ENCODE measurements around the gene ARMC2. TPM values are rescaled to one million over a fixed set of nuclear protein-coding genes. Genes with fewer than 3 reads are reported as not detected.

Gene ARMC2
- total RNA-seq, 2 donors from 2014 or later, result 7.4 to 12.5 TPM

DNA sequence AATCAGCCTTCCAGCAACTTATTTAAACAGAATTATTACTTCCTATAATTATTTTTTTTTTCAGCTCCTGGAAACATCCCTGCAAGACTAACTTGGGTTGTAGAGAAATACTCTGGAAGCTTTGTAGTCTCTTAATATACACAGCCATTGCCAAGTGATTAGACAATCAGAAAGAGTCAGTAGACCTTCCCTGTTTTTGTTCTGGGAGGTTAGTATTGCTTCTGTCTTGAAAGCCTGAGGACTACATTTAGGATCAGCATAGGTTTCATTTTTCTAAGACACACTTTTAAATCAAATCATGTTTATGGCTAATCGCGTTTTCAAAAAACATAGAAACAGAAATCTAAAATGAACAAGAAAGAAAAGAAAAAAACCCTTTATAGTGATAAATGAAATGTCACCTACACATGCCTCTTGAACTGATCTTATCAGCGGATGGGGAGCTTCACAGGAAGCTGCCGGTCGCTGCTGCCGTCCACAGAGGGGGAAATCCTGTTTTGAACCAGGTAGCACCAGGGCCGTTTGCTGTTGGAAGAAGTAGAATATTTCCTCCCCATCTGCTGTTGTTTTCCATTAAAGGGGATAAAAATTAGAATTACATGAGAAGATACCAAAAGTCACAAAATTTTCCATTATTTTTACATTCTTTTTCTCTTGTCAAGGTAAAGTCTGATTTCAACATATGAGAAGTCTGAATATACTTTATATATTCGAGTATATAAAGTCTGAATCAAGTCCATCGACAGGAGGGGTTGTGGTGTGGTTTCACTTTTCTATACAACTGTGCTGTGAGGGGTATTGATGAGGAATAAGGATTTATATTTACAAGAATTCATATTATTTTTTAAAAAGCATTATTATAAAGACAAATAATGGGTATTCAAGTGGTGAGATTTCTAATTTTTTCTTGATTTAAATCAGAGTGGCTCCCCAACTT, 94.6 kb downstream of the ARMC2 start:
- DNase-seq (ENCODE audit: low spot score), result no peak
- intact Hi-C loops (cut with DNase I), result no loop called here

DNA sequence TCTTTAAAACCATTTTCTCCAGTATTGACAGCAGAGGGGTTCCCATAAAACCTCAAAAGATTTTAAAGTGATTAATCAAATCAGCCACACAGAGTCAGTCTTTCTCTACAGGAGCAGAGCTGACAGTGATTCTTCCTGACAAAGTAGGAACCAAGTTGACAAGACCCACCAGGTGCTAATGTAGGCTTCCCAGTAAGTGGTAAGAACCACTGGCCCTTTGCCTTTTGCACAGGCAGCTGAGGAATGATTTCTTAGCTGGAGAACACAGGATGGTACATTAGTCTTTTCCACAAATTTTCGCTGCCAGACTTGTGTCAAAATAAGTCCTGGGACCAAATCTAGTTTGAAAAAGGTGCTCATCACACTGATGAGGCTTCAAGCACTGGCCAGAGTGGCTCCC, 95.8 kb downstream of the ARMC2 start:
- intact Hi-C loops (cut with DNase I), result no loop called here
- no peak for DNase-seq (ENCODE audit: low spot score)

DNA sequence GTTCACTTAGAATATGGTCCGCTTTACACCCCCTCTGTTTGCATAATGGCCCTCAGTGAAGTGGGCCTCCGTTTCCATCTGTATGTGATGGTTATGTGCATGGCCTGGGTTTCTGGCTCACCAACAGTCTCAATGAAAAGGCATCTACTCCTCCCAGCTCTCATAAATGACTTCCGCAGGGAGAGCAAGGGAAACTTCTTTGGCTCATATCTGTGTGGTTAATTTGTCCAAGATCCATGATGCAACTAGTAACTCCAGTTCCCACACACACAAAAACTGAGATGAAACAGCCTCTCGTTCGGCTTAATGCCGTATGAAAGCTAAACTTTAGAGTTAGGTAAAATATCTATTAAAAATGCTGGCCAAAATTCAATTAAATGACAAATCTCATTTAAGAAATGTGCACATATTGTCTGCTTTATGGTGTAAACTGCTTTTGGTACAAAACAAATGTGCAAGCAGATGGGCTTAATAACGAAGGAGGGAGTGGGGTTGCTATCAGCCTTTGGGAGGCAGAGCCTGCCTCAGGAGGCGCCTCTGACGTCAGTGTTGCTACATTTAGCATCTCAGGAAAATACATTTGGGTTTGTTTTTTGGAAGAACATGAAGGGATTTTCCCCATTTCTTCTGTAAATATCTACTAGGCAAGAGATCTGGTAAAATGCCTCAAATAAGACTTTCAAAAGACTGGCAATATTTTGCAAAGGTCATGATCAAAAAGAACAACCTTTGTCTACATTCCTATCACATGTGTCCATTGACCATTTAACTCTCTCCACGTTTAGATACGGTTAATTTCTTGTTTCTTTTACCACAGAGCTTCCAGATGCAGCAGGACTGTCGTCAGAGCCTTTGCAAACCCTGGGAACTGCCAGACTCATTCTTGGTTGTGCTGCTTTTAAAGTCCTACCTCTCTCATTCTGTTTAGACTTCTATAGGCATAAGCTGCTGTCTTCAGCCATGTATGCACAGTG, 96.8 kb downstream of the ARMC2 start:
- intact Hi-C loops (cut with DNase I), result no loop called here
- DNase-seq (ENCODE audit: low spot score), result no peak

DNA sequence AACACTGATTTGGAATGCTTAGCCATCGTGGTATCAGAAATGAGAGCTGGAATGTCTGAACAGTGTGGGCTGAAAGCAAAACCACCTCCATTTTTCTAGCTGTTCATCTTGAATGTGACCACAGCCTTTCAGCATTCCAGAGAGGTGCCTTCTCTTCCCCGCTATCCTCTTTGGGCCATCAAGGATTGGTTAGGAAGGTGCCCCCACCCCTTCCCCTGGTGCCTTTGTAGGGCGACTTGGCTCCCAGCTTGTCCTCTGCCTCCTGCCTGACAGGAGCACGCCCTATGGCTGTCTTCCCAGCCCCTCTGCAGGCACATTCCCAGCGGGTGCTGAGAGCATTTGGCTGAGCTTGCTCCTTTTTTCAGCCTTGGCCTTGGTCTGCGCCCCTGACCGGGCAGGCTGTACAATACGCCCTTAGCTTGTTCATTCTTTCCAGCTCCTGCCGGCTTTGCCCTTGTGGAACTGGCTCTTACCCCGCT, 97.5 kb downstream of the ARMC2 start:
- peak; percentile 94 for DNase-seq (ENCODE audit: low spot score)
- intact Hi-C loops (cut with DNase I), result no loop called here

DNA sequence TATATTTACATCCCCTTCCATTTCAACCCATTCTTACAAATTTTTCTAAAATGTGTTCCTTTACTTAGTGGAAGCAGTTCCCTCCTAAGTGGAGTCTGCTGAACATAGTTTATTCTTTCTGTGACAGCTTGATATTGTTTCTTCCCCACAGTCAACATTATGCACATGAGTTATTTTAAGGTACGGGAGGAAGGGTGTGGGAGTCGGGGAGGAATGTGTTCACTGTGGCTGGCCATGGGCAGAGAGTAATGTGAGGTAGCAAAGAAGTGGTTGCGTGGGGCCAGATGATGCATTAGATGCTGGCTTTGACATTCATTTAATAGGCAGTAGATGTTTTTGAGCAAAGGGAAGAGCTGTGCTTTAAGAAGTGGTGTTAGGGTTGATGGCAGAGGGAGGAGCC, 98.5 kb downstream of the ARMC2 start:
- no peak for DNase-seq (ENCODE audit: low spot score)
- intact Hi-C loops (cut with DNase I), result no loop called here

DNA sequence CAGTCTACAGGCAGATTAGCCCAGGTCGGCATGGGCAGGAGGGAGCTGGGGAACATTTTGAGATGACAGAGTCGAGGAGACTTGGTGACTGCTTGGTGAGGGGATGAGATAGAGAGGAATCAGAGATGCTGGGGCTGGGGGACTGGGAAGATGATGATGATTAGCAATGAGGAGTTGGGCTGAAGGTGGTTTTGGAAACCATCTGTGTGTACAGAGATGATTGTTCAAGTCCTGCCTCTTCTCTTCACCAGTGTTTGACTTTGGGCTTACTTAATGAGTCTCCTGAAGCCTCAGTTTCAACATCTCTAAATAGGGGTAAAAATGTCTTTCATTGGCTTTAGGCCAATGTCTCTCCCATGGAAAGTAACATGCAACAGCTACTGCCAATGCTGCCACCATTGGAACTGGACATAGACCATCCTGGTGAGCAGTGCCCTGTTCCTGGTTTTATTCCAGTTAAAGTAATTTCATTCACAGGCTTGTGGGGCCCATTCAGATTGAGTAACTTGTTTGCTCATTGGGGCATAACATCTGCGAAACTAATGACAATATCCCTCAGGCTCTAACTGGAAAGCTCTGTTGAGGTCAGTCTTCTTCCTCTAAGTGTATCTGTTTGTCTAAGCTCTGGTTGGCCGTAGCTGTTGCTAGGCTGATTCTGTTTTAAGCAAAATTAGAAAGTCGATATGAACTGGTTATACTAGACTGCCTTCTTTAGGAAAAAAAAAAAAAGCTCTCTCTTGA, 99.1 kb downstream of the ARMC2 start:
- DNase-seq (ENCODE audit: low spot score), result no peak
- intact Hi-C loops (cut with DNase I), result no loop called here

DNA sequence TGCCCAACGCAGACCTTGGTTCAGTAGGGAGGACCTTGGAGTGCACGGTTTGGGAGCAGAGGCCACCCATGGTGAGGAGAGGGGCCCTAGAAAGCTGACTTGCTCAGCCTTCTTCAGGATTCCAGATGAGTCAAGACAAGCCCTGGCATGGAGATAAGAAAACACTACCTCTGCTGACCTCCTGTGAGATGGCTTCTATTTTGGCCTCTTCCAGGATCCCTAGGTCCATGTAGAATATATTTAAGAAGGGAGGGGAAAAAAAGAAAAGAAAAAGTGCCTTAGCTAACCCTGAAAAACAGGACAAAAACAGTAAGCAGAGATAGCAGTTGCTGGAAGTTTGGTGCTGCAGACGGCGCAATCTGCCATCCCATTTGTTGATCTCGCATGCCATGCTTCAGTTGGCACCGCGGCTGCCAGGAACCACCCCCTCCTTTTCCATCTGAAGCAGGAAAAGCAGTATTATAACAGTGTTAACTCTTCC, 100.0 kb downstream of the ARMC2 start:
- DNase-seq (ENCODE audit: low spot score), result no peak
- intact Hi-C loops (cut with DNase I), result no loop called here

DNA sequence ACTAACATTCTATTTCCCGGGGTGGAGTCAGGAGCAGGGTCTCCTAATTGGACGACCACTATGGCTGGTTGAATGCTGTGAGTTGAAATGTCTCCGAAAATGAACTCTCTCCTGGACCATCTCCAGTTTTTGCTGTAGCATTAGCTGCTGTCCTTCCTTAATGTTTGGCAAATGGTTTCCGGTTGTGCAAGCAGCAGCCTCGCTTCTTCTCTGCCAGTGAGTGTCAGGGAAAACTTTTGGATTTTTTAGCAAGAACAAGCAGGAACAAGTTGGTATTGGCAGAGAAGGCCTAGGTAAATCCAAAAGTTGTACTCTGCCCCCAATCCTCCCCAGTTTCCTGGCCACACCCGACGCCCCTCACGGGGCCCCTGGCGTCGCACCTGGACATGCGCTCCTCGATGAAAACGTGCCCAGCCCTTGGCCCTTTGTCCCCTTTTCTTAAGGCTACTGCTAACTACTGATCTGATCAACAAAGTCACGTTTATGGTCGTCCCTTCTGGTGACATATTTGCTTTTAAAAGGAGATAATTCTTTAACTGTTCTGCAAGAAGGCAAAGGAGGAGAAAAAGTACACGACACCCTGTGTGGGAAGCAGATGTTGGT, 103.2 kb downstream of the ARMC2 start:
- intact Hi-C loops (cut with DNase I), result no loop called here
- no peak for DNase-seq (ENCODE audit: low spot score)

DNA sequence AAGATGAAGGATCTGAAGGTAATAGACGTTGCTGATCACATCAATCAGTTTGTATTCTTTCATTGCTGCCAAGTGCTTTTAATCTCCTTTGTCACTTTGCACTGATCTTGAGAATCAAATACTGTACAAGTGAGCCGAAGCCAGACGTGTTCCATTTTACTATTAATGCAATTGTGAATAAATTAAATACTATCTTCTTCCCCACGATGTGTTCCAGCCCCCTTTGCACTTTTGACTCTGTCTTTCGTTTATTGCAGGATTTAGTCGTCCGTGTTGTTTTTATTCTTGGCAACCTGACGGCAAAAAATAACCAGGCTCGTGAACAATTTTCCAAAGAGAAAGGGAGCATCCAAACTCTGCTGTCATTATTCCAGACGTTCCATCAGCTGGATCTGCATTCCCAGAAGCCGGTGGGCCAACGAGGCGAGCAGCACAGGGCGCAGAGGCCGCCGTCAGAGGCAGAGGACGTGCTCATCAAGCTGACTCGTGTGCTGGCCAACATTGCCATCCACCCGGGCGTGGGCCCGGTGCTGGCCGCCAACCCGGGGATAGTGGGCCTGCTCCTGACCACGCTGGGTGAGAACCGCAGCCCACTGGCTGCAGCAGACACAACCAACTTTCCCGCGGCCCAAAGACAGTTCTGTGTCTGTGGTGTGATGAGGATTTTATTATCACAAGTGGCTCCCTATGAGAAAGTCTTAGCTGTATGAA, 104.7 kb downstream of the ARMC2 start:
- intact Hi-C loops (cut with DNase I), result no loop called here
- no peak for DNase-seq (ENCODE audit: low spot score)

DNA sequence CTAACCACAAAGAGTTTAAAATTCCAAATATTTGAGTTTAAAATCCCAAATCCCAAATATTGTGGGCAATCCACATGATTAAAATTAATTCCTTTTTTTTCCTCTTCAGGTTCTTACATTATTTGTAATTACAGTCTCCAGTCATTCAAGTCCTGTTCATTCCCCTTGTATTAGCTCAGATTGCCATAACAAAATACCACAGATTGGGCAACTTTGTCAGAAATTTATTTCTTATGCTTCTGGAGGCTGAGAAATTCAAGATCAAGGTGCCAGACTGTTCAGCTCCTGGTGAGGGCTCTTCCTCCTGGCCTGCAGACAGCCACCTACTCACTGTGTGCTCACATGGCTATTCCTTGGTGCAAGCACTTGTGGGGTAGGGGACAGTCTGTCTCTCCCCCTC, 105.5 kb downstream of the ARMC2 start:
- DNase-seq (ENCODE audit: low spot score), result no peak
- intact Hi-C loops (cut with DNase I), result no loop called here

DNA sequence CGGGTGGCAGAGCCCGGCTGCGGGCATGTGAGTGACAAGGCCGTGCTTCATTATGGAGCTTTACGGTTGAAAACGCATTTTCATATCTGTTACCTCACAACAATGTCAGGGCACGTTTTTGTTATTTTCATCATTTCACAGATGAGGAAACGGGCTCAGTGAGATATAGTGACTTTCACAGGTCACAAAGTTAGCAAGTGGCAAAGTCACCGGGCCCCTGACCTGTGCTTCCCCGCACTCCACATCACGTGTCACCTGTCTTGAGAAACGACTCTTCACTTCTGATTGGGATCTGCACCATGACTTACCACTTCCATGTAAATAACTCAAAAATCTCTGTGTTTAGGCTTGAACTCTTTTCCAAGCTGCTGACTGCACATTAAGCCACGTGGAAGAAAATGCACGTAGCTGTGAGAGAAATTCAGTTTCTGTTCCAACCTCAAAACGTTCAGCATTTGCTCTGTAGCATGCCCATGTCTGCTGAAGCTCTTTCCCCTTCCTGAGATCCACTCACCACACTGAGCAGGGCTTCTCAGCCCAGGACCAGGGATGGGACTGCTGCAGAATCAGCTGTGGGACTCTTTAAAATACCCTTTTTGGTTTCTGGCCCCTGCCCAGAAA, 107.2 kb downstream of the ARMC2 start:
- intact Hi-C loops (cut with DNase I), result no loop called here
- DNase-seq (ENCODE audit: low spot score), result no peak

DNA sequence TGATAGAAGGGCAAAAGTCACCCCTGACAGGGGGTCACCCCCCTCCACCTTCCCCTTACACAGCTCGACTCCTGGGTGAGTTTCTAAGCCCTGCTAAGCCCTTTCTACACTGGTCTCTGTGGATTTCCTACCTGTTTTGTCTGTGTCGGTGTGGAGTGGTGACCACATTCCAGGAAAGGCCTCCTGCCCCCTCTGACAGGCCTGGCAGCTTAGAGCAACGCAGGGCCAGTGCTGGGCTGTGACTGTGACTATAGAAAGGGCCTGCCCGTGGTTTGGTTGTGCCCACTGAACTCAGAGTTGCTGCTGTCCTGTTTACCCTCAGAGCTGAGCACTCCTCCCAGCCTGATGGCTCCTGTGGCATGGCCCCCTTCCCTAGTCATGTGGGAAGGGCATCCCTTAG, 109.0 kb downstream of the ARMC2 start:
- intact Hi-C loops (cut with DNase I), result no loop called here
- no peak for DNase-seq (ENCODE audit: low spot score)

DNA sequence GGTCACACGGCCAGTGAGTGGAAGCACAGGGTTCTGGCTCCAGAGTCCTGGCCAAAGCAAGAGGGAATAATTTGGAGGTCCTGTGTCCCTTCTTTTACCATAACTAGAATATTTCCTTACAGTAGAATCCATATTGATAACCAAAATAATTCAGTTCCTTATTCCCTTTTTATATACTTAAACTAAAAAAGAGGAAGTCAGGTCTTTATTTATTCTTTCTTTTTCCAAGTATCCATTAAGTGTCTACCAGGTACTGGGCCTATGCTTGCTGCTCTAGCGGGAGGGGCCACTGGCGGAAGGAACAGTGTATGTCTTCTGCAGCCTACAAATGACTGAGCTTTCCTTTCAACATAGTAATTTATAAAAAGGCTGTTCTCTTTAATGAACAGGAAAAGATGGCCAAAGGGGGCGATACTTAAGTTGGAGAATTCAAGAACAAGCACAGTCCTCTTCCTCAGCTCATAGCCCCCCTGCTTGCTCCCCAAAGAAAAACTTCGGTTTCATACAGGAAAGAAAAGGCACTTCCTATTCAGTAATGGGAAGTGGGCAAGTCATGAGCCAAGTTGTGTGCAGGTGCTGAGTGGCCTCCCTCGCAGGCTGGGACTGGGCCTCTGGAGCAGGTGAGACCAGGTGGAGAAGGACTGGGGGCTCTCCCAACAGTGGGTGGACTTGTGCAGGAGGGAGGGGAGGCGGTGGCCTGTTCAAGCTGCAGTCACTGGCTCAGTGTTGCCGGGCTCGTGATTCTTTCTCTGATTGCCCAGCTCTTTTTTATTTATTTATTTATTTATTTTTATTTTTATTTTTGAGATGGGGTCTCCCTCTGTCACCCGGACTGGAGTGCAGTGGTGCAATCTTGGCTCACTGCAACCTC, 110.9 kb downstream of the ARMC2 start:
- intact Hi-C loops (cut with DNase I), result no loop called here
- no peak for DNase-seq (ENCODE audit: low spot score)

DNA sequence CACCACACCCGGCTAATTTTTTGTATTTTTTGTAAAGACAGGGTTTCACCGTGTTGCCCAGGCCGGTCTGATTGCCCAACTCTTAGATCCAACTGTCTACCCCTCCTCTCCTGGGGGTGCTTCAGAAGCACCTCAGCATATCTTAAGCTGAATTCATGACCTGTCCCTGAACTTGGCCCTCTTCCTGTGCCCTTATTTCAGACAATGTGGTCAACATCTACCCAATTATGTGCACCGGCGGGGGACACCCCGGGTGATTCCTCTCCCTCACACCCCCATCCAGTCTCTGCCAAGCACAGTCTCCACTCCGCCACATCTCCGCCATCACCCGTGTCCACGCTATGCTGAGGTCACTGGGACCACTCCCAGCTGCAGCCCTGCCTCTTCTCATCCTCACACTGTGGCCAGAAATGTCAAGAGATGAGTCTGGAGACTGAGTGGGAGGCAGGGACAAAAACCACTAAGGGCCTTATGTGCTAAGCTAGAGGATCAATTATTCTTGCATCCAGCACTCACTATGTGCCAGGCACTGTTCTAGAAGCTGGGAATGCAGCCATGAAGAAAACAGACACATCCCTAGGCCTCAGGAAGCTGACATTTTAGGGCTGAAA, 111.9 kb downstream of the ARMC2 start:
- intact Hi-C loops (cut with DNase I), result no loop called here
- no peak for DNase-seq (ENCODE audit: low spot score)

DNA sequence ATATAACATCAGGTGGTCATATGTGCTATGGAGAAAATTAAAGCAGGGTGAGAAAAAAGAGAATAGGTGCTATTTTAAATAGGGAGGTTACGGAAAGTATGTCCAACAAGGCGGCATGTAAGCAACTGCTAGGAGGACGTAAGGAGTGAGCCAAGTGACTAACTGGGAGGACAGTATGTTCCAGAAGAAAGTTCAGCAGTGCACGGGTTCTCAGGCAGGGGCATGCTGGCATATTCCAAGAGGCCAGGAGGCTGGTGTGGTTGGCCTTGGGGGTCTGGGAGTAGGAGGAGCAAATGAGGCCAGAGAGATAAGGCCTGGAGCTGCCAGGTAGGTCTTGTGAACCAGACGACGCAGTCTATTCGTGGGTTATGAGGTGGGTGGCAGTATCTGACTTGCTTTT, 112.4 kb downstream of the ARMC2 start:
- DNase-seq (ENCODE audit: low spot score), result no peak
- intact Hi-C loops (cut with DNase I), result no loop called here

DNA sequence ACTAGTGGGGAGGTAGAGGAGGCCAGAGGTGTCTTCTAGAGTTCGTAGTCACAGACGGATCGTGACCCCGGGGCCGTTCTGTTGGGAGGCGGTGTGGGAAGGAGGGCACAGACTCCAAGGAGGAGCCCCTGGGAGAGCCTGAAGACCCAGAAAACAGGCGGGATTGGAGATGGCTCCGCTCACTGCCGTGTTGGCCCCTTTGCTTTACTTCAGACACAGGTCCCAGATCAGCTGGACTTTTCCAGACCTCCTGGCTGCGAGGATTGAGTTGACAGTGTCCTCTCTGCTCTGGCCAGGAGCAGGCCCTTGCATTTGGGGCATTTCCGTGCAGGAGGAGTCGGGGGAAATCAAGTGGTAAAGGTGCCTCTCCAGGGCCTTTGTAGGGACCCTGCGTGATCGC, 112.9 kb downstream of the ARMC2 start:
- no peak for DNase-seq (ENCODE audit: low spot score)
- intact Hi-C loops (cut with DNase I), result no loop called here

DNA sequence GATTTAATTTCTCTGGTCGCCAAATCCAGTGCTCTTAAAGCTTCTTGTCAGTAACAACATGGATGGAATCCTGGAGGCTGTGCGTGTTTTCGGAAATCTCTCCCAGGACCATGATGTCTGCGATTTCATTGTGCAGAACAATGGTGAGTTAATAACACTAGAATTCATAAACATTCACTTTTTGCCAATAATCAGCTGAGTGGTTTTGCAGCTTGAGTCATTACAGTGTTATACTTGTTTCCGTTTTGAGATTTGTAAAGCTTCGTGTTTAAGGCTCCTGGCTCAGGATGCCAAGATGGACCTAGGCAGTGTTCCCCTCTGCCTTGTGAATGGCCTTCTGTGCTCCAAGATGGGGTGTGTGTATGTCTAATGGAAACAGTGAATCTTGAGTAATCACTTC, 113.8 kb downstream of the ARMC2 start:
- no peak for DNase-seq (ENCODE audit: low spot score)
- intact Hi-C loops (cut with DNase I), result no loop called here
